ENCODE measurements around the gene TCL1B.

- no peak for TF ChIP-seq CTCF (IDR thresholded peaks at IDR 0.05)
- no peak for TF ChIP-seq EZH2 (IDR thresholded peaks at IDR 0.05; ENCODE audit: borderline replicate concordance, insufficient read depth, low read depth, low read length, poor library complexity, severe bottlenecking)
Measured at GRCh38 chr14:95727056-95727700, 41.0 kb downstream of the TCL1B start.

Measured in B cell (primary cell).